Hepatocyte (in vitro differentiated cells): ENCODE measurements around the gene ST8SIA6.

Source experiments
- CTCF ChIP-seq: fragments of 200-600 bp; sonication (generic); IDR thresholded peaks from 2 replicates; pipeline ENCODE4 v1.5.1; 2016; ENCODE audit warnings: antibody characterized with exemption, mild to moderate bottlenecking; ENCODE audit not compliant: poor library complexity
- EZH2 ChIP-seq: fragments of 200-600 bp; sonication (generic); IDR thresholded peaks from 2 replicates; pipeline ENCODE4 v1.6.1; 2016; ENCODE audit warnings: antibody characterized with exemption, mild to moderate bottlenecking, borderline replicate concordance

GRCh38 chr10:17386616-17387075 lies 67.7 kb downstream of the ST8SIA6 start:
- TF ChIP-seq CTCF = no peak
- TF ChIP-seq EZH2 = no peak
